ENCODE measurements around the gene FAM222B.

DNA sequence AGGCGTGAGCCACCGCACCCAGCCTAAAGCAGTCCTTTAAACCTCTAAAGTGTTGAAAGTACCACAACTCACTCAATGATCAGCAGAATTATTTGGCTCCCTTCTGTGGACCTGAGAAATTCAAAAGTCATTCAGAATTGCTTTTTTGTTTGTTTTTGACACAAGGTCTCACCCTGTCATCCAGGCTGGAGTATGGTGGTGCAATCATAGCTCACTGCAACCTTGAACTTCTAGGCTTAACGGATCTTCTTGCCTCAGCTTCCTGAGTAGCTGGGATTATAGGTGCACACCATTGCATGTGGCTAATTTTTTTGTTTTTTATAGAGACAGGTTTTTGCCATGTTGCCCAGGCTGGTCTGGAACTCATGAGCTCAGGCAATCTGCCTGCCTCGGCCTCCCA, 54.5 kb downstream of the FAM222B start:
- no peak for TF ChIP-seq IRF2 (CRISPR knock-in tag; IDR thresholded peaks at IDR 0.05; ENCODE audit: borderline replicate concordance, low read depth)
- TF ChIP-seq NR3C1 (CRISPR knock-in tag; conservative IDR thresholded peaks at IDR 0.05; ENCODE audit: low read depth), result no peak
- TF ChIP-seq, protein P1, sequence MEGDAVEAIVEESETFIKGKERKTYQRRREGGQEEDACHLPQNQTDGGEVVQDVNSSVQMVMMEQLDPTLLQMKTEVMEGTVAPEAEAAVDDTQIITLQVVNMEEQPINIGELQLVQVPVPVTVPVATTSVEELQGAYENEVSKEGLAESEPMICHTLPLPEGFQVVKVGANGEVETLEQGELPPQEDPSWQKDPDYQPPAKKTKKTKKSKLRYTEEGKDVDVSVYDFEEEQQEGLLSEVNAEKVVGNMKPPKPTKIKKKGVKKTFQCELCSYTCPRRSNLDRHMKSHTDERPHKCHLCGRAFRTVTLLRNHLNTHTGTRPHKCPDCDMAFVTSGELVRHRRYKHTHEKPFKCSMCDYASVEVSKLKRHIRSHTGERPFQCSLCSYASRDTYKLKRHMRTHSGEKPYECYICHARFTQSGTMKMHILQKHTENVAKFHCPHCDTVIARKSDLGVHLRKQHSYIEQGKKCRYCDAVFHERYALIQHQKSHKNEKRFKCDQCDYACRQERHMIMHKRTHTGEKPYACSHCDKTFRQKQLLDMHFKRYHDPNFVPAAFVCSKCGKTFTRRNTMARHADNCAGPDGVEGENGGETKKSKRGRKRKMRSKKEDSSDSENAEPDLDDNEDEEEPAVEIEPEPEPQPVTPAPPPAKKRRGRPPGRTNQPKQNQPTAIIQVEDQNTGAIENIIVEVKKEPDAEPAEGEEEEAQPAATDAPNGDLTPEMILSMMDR (IDR thresholded peaks at IDR 0.05), result no peak
- TF ChIP-seq, protein P2, sequence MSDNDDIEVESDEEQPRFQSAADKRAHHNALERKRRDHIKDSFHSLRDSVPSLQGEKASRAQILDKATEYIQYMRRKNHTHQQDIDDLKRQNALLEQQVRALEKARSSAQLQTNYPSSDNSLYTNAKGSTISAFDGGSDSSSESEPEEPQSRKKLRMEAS (CRISPR knock-in tag; IDR thresholded peaks at IDR 0.05), result no peak
- no peak for TF ChIP-seq SMAD4 (CRISPR knock-in tag; IDR thresholded peaks at IDR 0.05)
- no peak for TF ChIP-seq JUN (CRISPR knock-in tag; IDR thresholded peaks at IDR 0.05)
- TF ChIP-seq KAT7 (CRISPR knock-in tag; IDR thresholded peaks at IDR 0.05; ENCODE audit: borderline replicate concordance), result no peak
- TF ChIP-seq, protein P3, sequence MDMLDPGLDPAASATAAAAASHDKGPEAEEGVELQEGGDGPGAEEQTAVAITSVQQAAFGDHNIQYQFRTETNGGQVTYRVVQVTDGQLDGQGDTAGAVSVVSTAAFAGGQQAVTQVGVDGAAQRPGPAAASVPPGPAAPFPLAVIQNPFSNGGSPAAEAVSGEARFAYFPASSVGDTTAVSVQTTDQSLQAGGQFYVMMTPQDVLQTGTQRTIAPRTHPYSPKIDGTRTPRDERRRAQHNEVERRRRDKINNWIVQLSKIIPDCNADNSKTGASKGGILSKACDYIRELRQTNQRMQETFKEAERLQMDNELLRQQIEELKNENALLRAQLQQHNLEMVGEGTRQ (CRISPR knock-in tag; IDR thresholded peaks at IDR 0.05), result no peak
- TF ChIP-seq, protein P4, sequence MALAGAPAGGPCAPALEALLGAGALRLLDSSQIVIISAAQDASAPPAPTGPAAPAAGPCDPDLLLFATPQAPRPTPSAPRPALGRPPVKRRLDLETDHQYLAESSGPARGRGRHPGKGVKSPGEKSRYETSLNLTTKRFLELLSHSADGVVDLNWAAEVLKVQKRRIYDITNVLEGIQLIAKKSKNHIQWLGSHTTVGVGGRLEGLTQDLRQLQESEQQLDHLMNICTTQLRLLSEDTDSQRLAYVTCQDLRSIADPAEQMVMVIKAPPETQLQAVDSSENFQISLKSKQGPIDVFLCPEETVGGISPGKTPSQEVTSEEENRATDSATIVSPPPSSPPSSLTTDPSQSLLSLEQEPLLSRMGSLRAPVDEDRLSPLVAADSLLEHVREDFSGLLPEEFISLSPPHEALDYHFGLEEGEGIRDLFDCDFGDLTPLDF (CRISPR knock-in tag; IDR thresholded peaks at IDR 0.05), result no peak

Data from WTC11 (cell line).